HEK293T (cell line): Measurements from ENCODE around the gene FER.

ENCODE experiments used
- CTCF ChIA-PET: fragments of 350-600 bp; formaldehyde crosslinking; extraction: SDS; loops from one replicate; lab custom pipeline; 2021; ENCODE audit warnings: antibody characterized with exemption, inconsistent platforms; lab: Yijun Ruan, JAX
- POLR2A ChIA-PET: fragments of 350-600 bp; formaldehyde crosslinking; extraction: SDS; loops from one replicate; lab custom pipeline; 2020; ENCODE audit warnings: antibody characterized with exemption, inconsistent platforms; lab: Yijun Ruan, JAX
- DNase-seq: peaks from one replicate; pipeline ENCODE4 v3.0.0; 2012; ENCODE audit warnings: mixed read lengths; ENCODE audit errors: extremely low spot score
- ARNT ChIP-seq: fragments of 450-650 bp; IDR thresholded peaks from 2 replicates; pipeline ENCODE4 v1.6.1; 2017; ENCODE audit warnings: mild to moderate bottlenecking
- BHLHE40 ChIP-seq: fragments of 450-650 bp; IDR thresholded peaks from 2 replicates; pipeline ENCODE4 v1.6.1; 2016; ENCODE audit warnings: mild to moderate bottlenecking, moderate library complexity, borderline replicate concordance
- CTBP1 ChIP-seq: fragments of 450-650 bp; IDR thresholded peaks from 2 replicates; pipeline ENCODE4 v1.6.1; 2016; ENCODE audit warnings: borderline replicate concordance
- ELF4 ChIP-seq: fragments of 450-650 bp; IDR thresholded peaks from 2 replicates; pipeline ENCODE4 v1.6.1; 2017; ENCODE audit warnings: antibody characterized with exemption
- FOXA1 ChIP-seq: fragments of 450-650 bp; IDR thresholded peaks from 2 replicates; pipeline ENCODE4 v1.6.1; 2016; ENCODE audit warnings: mild to moderate bottlenecking
- FOXK2 ChIP-seq: fragments of 450-650 bp; IDR thresholded peaks from 2 replicates; pipeline ENCODE4 v1.6.1; 2016; ENCODE audit warnings: mild to moderate bottlenecking
- FOXM1 ChIP-seq: fragments of 450-650 bp; IDR thresholded peaks from 2 replicates; pipeline ENCODE4 v1.6.1; 2017; ENCODE audit warnings: mild to moderate bottlenecking, borderline replicate concordance
- HDGF ChIP-seq: fragments of 450-650 bp; IDR thresholded peaks from 2 replicates; pipeline ENCODE4 v1.6.1; 2017; ENCODE audit warnings: antibody characterized with exemption, borderline replicate concordance
- L3MBTL2 ChIP-seq: fragments of 450-650 bp; conservative IDR thresholded peaks from 2 replicates; pipeline ENCODE4 v1.6.1; 2016; ENCODE audit warnings: mild to moderate bottlenecking
- LEF1 ChIP-seq: fragments of 450-650 bp; IDR thresholded peaks from 2 replicates; pipeline ENCODE4 v1.6.1; 2017; ENCODE audit warnings: mild to moderate bottlenecking, borderline replicate concordance
- NFRKB ChIP-seq: fragments of 450-650 bp; IDR thresholded peaks from 2 replicates; pipeline ENCODE4 v1.6.1; 2016; ENCODE audit warnings: mild to moderate bottlenecking, moderate library complexity
- PKNOX1 ChIP-seq: fragments of 450-650 bp; IDR thresholded peaks from 2 replicates; pipeline ENCODE4 v1.6.1; 2016
- SP1 ChIP-seq: fragments of 450-650 bp; IDR thresholded peaks from 2 replicates; pipeline ENCODE4 v1.6.1; 2017
- SUZ12 ChIP-seq: fragments of 450-650 bp; IDR thresholded peaks from 2 replicates; pipeline ENCODE4 v1.6.1; 2016; ENCODE audit warnings: mild to moderate bottlenecking
- TARDBP ChIP-seq: fragments of 450-650 bp; IDR thresholded peaks from 2 replicates; pipeline ENCODE4 v1.6.1; 2016
- ZNF384 ChIP-seq: fragments of 450-650 bp; IDR thresholded peaks from 2 replicates; pipeline ENCODE4 v1.6.1; 2016

Gene FER

GRCh38 chr5:108818613-108819272 is 71.0 kb downstream of the FER start:
- ChIA-PET CTCF (no interaction called here), POLR2A (no interaction called here)
- no peak for DNase-seq
- TF ChIP-seq SUZ12 (no peak), L3MBTL2 (no peak), BHLHE40 (no peak), PKNOX1 (no peak), TARDBP (no peak), ARNT (no peak), FOXK2 (no peak), FOXM1 (no peak), CTBP1 (no peak), ZNF384 (no peak), ELF4 (no peak), LEF1 (no peak), FOXA1 (no peak)

- ChIA-PET CTCF (no interaction called here), POLR2A (no interaction called here)
- no peak for DNase-seq
- TF ChIP-seq L3MBTL2 = no peak
- no peak for TF ChIP-seq FOXA1
- TF ChIP-seq TARDBP = no peak
- no peak for TF ChIP-seq CTBP1
- TF ChIP-seq LEF1 = no peak
- no peak for TF ChIP-seq BHLHE40
- no peak for TF ChIP-seq ZNF384
- TF ChIP-seq FOXM1 = no peak
- no peak for TF ChIP-seq PKNOX1
These were observed 73.3 kb downstream of the FER start for GRCh38 chr5:108820983-108821382.

- CTCF ChIA-PET = no interaction called here
- POLR2A ChIA-PET = no interaction called here
- no peak for TF ChIP-seq NFRKB
- no peak for TF ChIP-seq HDGF
- TF ChIP-seq L3MBTL2 = no peak
- no peak for TF ChIP-seq PKNOX1
- no peak for TF ChIP-seq SUZ12
- TF ChIP-seq FOXA1 = no peak
- no peak for TF ChIP-seq BHLHE40
- TF ChIP-seq SP1 = no peak
- no peak for TF ChIP-seq TARDBP
- no peak for TF ChIP-seq ARNT
- TF ChIP-seq ZNF384 = no peak
- no peak for TF ChIP-seq ELF4
- no peak for TF ChIP-seq LEF1
- no peak for TF ChIP-seq CTBP1
- no peak for TF ChIP-seq FOXM1
- DNase-seq = no peak
These were observed 74.7 kb downstream of the FER start for GRCh38 chr5:108822211-108822947.

- POLR2A ChIA-PET = no interaction called here
- no peak for TF ChIP-seq FOXA1
- no peak for TF ChIP-seq HDGF
- TF ChIP-seq PKNOX1 = no peak
- CTCF ChIA-PET = interaction anchor here (1.1 kb wide), 1 partner anchor 86 kb away, joined by 3 read pairs; no protein-coding TSS in a partner anchor
- no peak for DNase-seq
These were observed 79.4 kb downstream of the FER start for GRCh38 chr5:108827131-108827530.

GRCh38 chr5:108830705-108831276 is 83.1 kb downstream of the FER start:
- no peak for TF ChIP-seq HDGF
- no peak for TF ChIP-seq NFRKB
- no peak for TF ChIP-seq FOXA1
- no peak for TF ChIP-seq BHLHE40
- TF ChIP-seq ELF4 = no peak
- no peak for TF ChIP-seq TARDBP
- TF ChIP-seq ARNT = no peak
- no peak for TF ChIP-seq ZNF384
- no peak for TF ChIP-seq LEF1
- no peak for TF ChIP-seq SP1
- no peak for TF ChIP-seq SUZ12
- no peak for TF ChIP-seq L3MBTL2
- no peak for TF ChIP-seq FOXK2
- TF ChIP-seq PKNOX1 = no peak
- no peak for TF ChIP-seq CTBP1
- no peak for TF ChIP-seq FOXM1
- no peak for DNase-seq
- ChIA-PET CTCF (no interaction called here), POLR2A (no interaction called here)
